Measurements from ENCODE around the gene FMNL2.

DNA sequence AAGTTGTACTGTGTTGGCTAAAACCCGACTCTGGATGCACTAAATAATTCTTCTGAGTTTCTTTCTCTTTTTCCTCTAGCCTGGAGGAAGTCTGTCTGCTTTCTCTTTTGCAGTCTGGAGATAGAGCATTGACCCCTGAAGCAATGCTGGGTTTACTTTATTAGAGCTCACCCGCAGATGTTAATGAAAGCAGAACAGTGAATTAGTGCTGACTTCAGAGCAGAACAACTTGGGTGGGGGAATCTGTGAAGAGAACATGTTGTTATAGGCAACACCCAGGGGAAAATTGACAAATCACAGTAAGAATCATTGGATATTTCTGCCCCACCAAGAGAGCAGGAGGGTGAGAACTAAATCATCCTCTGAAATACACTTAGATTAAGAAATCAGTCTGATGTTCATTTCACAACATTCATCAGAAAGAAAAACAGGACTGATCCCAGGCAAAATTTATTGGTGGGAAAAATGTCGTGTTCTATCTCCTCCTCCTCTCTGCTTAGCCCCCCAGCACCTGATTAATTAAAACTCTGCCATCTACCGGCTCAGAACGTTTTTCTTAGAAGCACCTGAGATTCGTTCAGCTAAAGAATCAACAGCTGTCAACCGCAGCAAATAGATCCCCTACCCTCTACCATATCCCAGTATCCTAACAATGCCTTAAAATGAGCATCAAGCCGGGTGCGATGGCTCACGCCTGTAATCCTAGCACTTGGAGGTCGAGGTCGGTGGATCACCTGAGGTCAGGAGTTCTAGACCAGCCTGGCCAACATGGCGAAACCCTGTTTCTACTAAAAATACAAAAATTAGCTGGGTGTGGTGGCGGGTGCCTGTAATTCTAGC lies 165.1 kb downstream of the FMNL2 start:
- TF ChIP-seq, protein P1, sequence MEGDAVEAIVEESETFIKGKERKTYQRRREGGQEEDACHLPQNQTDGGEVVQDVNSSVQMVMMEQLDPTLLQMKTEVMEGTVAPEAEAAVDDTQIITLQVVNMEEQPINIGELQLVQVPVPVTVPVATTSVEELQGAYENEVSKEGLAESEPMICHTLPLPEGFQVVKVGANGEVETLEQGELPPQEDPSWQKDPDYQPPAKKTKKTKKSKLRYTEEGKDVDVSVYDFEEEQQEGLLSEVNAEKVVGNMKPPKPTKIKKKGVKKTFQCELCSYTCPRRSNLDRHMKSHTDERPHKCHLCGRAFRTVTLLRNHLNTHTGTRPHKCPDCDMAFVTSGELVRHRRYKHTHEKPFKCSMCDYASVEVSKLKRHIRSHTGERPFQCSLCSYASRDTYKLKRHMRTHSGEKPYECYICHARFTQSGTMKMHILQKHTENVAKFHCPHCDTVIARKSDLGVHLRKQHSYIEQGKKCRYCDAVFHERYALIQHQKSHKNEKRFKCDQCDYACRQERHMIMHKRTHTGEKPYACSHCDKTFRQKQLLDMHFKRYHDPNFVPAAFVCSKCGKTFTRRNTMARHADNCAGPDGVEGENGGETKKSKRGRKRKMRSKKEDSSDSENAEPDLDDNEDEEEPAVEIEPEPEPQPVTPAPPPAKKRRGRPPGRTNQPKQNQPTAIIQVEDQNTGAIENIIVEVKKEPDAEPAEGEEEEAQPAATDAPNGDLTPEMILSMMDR (IDR thresholded peaks at IDR 0.05; ENCODE audit: low read length), result no peak
- no peak for TF ChIP-seq EZH2 (IDR thresholded peaks at IDR 0.05; ENCODE audit: borderline replicate concordance, low read length)
